Measurements from ENCODE around the gene PIGQ. TPM values are rescaled to one million over a fixed set of nuclear protein-coding genes. Genes with fewer than 3 reads are reported as not detected.

PIGQ gene
- total RNA-seq, 1 experiment from 2014 or later, result 83.5 TPM

DNA sequence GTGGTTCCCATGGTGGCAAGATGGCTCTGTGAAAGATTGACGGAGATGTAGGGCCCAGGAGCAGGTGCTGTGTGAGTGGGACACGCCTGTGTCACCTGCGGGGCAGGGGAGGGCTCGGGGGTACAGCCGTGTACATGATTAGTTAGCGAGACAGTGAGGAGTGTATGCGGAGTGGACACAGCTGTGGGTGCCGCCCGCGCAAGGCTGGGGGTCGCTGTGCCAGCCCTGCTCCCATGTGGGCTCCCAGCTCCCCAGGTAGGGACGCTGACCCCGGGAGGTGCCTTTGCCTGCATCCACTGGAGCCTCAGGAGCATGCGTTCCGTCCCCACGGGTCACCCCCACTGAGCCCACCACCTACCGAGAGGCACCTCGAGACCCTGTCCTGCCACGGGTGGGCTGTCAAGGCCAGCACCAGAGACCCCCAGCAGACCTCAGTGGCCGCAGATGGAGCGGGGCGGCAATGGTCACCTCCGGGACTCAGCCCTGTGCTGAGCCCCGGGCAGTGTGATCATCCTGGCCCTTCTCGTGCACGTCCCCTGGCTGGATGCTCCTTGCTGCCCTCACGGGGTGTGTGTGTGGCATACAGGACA lies 34.8 kb upstream of the PIGQ start:
- ATAC-seq, result peak; percentile 67
- no TSS peak for BruUV-seq (replicated peaks)

DNA sequence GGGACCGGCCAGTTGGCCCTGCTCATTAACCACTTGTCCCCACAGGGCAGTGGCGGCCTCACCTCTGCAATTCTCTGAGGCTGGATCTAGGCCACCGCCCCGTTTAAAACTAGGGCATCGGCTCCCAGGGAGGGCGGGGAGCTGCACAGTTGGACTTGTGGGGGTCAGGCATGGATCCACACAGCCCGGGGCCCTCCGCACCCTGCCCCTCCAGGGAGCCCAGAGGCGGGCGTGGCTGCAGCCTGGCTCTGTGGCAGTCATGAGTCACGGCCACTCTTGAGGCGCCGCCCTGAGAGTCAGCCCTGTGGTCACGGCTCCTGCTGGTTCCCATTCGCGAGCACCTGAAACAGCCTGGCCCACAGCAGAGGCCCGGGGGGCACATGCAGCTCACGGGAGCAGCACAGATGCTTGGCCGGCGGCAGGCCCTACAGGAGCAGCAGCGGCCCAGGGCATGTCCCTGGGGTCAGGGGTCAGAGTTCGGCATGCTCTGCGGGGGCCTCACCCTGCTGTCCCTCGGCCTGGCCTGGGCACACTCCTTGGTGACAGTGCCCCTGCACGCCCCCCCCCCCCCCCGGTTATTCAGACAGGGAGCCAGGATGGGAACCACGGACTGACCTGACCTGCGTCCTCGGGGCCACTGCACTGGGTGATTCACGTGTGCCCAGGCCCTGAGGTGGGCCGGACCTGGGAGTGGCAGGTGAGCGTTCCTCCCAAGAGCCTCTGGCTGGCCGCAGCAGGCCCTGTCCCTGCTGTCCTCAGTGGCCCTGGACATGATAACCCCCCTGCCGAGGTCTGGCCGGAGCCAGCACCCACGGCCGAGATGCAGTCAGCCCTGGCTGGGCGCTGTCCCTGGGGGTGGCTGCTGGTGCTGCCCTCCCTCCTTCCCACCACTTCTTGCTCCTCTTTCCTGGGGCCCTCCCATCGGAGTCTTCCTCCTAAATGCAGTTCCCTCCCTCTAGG lies 34.0 kb upstream of the PIGQ start:
- 0 out of 2 replicates have a peak overlapping the region, but pooled peaks have one; percentile 51 for H3K27ac ChIP-seq (ENCODE audit: low read length)
- peaks cover 29% of the 10 kb centered on the region for H3K4me1 ChIP-seq (ENCODE audit: control insufficient read depth, insufficient read depth, low read length)
- no peak overlapping the region for H3K4me3 ChIP-seq (ENCODE audit: low read depth in 2 of 2, low read length in 2 of 2)
- DNase-seq (ENCODE audit: low read depth, low spot score), result no peak
- no peaks in the 10 kb centered on the region for H3K36me3 ChIP-seq (ENCODE audit: control insufficient read depth, insufficient read depth, low read length)
- no TSS peak for BruUV-seq (replicated peaks)
- no peak for TF ChIP-seq SIN3A (IDR thresholded peaks at IDR 0.05; ENCODE audit: borderline replicate concordance, insufficient read depth, low read depth, low read length)
- TF ChIP-seq, protein P1, sequence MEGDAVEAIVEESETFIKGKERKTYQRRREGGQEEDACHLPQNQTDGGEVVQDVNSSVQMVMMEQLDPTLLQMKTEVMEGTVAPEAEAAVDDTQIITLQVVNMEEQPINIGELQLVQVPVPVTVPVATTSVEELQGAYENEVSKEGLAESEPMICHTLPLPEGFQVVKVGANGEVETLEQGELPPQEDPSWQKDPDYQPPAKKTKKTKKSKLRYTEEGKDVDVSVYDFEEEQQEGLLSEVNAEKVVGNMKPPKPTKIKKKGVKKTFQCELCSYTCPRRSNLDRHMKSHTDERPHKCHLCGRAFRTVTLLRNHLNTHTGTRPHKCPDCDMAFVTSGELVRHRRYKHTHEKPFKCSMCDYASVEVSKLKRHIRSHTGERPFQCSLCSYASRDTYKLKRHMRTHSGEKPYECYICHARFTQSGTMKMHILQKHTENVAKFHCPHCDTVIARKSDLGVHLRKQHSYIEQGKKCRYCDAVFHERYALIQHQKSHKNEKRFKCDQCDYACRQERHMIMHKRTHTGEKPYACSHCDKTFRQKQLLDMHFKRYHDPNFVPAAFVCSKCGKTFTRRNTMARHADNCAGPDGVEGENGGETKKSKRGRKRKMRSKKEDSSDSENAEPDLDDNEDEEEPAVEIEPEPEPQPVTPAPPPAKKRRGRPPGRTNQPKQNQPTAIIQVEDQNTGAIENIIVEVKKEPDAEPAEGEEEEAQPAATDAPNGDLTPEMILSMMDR (IDR thresholded peaks at IDR 0.05), result no peak
- TF ChIP-seq, protein P2, sequence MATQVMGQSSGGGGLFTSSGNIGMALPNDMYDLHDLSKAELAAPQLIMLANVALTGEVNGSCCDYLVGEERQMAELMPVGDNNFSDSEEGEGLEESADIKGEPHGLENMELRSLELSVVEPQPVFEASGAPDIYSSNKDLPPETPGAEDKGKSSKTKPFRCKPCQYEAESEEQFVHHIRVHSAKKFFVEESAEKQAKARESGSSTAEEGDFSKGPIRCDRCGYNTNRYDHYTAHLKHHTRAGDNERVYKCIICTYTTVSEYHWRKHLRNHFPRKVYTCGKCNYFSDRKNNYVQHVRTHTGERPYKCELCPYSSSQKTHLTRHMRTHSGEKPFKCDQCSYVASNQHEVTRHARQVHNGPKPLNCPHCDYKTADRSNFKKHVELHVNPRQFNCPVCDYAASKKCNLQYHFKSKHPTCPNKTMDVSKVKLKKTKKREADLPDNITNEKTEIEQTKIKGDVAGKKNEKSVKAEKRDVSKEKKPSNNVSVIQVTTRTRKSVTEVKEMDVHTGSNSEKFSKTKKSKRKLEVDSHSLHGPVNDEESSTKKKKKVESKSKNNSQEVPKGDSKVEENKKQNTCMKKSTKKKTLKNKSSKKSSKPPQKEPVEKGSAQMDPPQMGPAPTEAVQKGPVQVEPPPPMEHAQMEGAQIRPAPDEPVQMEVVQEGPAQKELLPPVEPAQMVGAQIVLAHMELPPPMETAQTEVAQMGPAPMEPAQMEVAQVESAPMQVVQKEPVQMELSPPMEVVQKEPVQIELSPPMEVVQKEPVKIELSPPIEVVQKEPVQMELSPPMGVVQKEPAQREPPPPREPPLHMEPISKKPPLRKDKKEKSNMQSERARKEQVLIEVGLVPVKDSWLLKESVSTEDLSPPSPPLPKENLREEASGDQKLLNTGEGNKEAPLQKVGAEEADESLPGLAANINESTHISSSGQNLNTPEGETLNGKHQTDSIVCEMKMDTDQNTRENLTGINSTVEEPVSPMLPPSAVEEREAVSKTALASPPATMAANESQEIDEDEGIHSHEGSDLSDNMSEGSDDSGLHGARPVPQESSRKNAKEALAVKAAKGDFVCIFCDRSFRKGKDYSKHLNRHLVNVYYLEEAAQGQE (IDR thresholded peaks at IDR 0.05; ENCODE audit: insufficient read depth in 1 of 2, low read depth in 2 of 2, low read length in 1 of 2), result no peak
- TF ChIP-seq TCF7L2 (IDR thresholded peaks at IDR 0.05; ENCODE audit: low read depth, low read length), result no peak
- no peak for TF ChIP-seq POLR2AphosphoS5 (IDR thresholded peaks at IDR 0.05; ENCODE audit: low read depth, low read length)
- CTCF ChIA-PET, result no interaction called here
- intact Hi-C loops (cut with micrococcal nuclease; ENCODE audit: unreplicated experiment), result no loop called here
- in situ Hi-C loops (cut with HindIII; ENCODE audit: low pct_unique_long_range_greater_than_20kb, low sequenced_read_pairs), result no loop called here
- peak; percentile 86 for ATAC-seq
- no peaks in the 10 kb centered on the region for H3K9me3 ChIP-seq (ENCODE audit: control insufficient read depth, insufficient read depth, low read depth, low read length)
- POLR2A ChIA-PET, result no interaction called here
- H3K27me3 ChIP-seq (ENCODE audit: control insufficient read depth, insufficient read depth, low read length), result no peaks in the 10 kb centered on the region

More for the DNA sequence above, 34.8 kb upstream of the PIGQ start:
- Histone ChIP-seq H3K27ac (ENCODE audit: low read length) (0 out of 2 replicates have a peak overlapping the region, but pooled peaks have one; percentile 51), H3K36me3 (ENCODE audit: control insufficient read depth, insufficient read depth, low read length) (no peaks in the 10 kb centered on the region), H3K9me3 (ENCODE audit: control insufficient read depth, insufficient read depth, low read depth, low read length) (no peaks in the 10 kb centered on the region), H3K27me3 (ENCODE audit: control insufficient read depth, insufficient read depth, low read length) (no peaks in the 10 kb centered on the region), H3K4me1 (ENCODE audit: control insufficient read depth, insufficient read depth, low read length) (peaks cover 31% of the 10 kb centered on the region), H3K4me3 (ENCODE audit: low read depth in 2 of 2, low read length in 2 of 2) (no peak overlapping the region)
- DNase-seq (ENCODE audit: low read depth, low spot score), result no peak
- ChIA-PET POLR2A (no interaction called here), CTCF (no interaction called here)
- intact Hi-C loops (cut with micrococcal nuclease; ENCODE audit: unreplicated experiment), result no loop called here
- in situ Hi-C loops (cut with HindIII; ENCODE audit: low pct_unique_long_range_greater_than_20kb, low sequenced_read_pairs), result no loop called here
- TF ChIP-seq, protein P2 (IDR thresholded peaks at IDR 0.05; ENCODE audit: insufficient read depth in 1 of 2, low read depth in 2 of 2, low read length in 1 of 2), result no peak
- TF ChIP-seq TCF7L2 (IDR thresholded peaks at IDR 0.05; ENCODE audit: low read depth, low read length), result no peak
- TF ChIP-seq, protein P1 (IDR thresholded peaks at IDR 0.05), result no peak
